ENCODE data around the gene DIRAS1.

GRCh38 chr19:2715470-2716274 is 5.5 kb downstream of the DIRAS1 start:
- TF ChIP-seq FOXM1 (IDR thresholded peaks at IDR 0.05; ENCODE audit: borderline replicate concordance, low read depth) (no peak), EP300 (IDR thresholded peaks at IDR 0.05; ENCODE audit: borderline replicate concordance) (no peak), RAD21 (IDR thresholded peaks at IDR 0.05; ENCODE audit: low read depth) (no peak), YY1 (IDR thresholded peaks at IDR 0.05; ENCODE audit: low read depth) (no peak), TAF1 (IDR thresholded peaks at IDR 0.05; ENCODE audit: low read depth) (no peak), TEAD4 (IDR thresholded peaks at IDR 0.05) (no peak)
- TF ChIP-seq, protein P1, sequence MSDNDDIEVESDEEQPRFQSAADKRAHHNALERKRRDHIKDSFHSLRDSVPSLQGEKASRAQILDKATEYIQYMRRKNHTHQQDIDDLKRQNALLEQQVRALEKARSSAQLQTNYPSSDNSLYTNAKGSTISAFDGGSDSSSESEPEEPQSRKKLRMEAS (IDR thresholded peaks at IDR 0.05), result no peak
